RPMI8226 (cell line): ENCODE results near the gene OPTC.
"Not testable (repeated sequence)": the region's sequence is repeated elsewhere in the genome, so short reads cannot be mapped to it uniquely, and the experiment has no call there.

Experiments
- DNase-seq: peaks from one replicate; pipeline ENCODE4 v3.0.0-alpha.2; 2015

Gene OPTC

GRCh38 chr1:203465948-203466347, 28.0 kb upstream of the OPTC start:
- DNase-seq = no peak

DNA sequence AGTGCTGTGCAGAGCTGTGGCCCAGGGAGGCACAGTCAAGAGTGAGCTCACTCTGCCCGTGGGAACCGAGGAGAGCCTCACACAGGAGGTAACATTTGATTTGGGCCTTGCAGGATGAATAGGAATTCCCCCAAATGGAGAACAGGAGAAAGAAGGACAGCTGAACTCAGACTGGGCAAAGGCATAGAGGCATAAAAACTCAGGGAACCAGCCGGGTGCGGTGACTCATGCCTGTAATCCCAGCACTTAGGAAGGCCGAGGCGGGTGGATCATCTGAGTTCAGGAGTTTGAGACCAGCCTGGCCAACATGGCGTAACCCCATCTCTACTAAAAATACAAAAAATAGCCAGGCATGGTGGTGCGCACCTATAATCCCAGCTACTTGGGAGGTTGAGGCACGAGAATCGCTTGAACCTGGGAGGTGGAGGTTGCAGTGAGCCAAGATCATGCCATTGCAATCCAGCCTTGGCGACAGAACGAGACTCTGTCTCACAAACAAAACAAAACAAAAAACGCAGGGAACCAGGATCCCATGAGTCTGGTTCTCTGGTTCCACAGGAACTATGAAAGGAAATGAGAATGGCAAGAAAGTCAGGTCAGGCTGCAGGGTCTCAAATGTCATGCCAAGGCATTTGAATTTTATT, 26.9 kb upstream of the OPTC start:
- not testable (repeated sequence) for DNase-seq

DNA sequence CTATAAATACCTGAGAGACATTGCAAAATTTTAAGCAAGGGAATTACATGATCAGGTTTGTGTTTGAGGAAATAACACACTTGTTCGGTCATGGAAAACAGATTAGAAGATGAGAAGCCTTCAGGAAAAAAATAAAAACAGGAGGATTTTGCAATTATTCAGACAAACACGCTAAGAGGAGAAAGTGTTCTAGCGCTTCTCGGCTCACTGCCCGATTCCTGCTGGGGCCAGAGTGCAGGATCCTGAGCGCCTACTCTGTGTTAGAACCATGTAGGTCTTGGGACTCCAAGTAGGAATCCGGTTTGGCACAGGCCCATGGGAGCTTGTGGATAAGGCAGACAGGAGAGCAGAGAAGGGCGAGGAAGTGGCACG, 26.4 kb upstream of the OPTC start:
- no peak for DNase-seq

- no peak for DNase-seq
Measured at GRCh38 chr1:203468326-203468725, 25.6 kb upstream of the OPTC start.

DNA sequence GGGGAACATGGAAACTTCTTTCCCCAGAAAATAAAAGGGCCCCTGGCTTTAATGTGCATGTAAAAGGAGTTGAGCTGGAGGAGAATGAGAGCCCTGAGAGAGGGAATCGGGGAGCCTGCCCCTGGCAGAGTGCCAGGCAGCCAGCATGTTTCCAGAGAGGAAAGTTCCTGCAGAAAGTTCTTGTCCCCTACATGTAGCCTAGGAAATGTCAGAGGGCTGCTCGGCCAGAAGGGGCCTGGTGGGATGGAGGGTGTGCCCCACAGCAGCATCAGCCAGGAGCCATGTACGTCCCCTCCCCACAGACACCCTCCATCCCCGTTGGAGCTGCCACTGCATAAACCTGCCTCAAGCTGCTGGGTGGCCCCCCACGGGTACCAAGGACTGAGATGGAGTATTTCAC, 23.7 kb upstream of the OPTC start:
- no peak for DNase-seq

GRCh38 chr1:203471841-203472240, 22.1 kb upstream of the OPTC start:
- no peak for DNase-seq

DNA sequence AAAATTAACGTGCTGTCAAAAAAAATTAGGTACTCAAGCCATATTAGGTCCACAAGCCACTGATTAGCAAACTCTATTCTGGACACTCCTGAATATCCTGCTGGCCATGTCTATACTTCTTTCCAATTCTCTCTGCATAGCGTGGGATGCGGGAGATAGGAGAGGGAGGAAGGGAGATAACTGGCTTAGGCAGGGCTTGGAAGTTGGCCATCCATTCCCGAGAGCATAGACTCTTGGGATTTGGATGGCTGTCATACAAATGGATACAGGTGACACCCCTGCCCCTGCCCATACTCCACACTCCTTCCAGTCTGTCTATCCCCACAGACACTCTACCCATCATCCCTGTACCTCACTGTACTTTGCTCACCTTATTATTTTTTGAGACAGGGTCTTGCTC, 20.7 kb upstream of the OPTC start:
- DNase-seq = no peak

GRCh38 chr1:203473781-203474305, 20.1 kb upstream of the OPTC start:
- DNase-seq = no peak

GRCh38 chr1:203475012-203475981, 18.7 kb upstream of the OPTC start, which contains the start of gene PRELP:
Gene PRELP (plus strand): TSS chr1:203475806. CDS start chr1:203483185, 7,379 bp downstream.
- DNase-seq = no peak

GRCh38 chr1:203476216-203476814, 17.6 kb upstream of the OPTC start:
- DNase-seq = no peak

DNA sequence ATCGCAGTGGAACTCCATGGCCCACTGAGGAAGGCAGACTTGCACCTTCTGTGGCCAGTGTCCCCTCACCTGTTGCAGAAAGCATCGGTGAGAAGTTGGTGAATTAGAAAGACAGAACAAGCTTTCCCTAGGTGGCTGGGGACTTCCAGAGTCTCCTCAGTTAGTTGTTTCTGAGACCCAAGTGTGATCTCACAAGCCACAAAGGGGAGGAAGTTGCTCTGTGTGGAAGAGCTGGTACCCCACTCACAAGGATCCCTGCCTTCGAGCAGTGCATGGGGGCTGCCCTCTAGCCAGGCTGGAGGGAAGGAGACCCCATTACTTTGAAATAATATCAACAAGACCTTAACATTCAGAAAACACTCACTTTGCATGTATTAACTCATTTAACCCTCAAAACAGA, 16.2 kb upstream of the OPTC start:
- no peak for DNase-seq

- no peak for DNase-seq
Measured at GRCh38 chr1:203478231-203478630, 15.7 kb upstream of the OPTC start.

DNA sequence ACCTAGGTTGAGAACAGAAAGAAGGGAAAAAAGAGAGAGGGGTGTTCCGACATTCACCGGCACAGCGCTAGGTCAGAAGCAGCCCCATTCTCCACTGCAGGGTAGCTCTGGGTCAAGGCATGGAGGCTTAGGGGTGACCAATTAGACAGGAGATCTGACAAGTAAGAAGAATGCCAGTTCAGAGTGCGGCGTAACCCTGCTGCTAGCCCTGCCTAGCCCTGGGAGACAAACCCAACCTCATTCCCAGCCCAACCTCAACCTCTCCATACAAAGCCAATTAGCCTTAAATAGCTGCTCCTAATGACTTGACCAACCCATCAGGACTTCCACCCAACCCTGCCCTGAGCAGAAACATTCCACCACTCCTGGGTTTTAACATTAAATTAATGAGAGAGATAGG, 15.0 kb upstream of the OPTC start:
- no peak for DNase-seq

- no peak for DNase-seq
Measured at GRCh38 chr1:203479646-203480045, 14.3 kb upstream of the OPTC start.

GRCh38 chr1:203480084-203480483, 13.9 kb upstream of the OPTC start:
- no peak for DNase-seq

DNA sequence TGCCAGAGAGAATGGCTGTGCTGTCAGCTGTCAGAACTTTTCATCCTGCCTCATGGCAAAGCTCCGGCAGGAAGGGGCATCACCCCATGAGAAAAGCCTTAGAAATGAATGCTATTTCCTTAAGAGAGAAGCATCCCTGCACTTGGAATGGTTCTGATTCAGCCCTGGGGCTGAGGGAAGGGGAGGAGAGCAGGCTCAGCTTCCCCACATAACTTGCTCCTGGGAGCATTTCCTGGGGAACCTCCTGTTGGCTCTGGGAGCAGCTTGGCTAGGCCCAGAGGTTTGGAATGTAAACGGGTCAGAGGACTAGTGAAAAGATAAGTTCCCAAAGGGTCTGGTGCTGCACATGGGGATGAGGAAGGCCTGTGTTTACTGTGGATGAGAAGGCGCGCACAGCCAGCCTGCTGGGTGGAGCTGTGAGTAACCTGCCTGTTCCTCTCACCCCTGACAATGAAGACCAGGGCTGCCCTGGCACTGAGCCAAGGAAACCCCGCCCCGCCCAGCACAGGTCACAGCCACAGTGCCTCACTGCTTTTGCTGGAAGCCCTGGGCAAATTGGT, 13.3 kb upstream of the OPTC start:
- peak; percentile 85 for DNase-seq

DNA sequence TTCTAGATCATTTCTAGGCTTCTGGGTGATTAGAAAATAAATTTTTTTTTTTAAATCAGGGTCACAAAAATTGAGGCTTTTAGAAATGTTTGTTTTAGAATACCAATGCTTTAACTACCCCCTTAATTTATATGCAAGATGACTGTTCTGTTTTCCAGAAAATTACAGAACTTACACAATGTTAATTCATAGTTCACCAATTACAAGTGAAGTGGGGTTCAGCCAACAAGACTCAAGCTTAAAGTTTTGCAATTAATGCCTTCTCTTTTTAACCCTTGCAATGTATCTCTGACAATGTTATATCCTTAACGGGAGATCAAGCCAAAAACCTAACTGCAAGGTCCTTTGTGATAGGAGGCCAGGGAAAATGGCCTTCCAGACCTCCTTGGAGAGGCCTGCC, 12.8 kb upstream of the OPTC start:
- DNase-seq = no peak

- DNase-seq = no peak
Measured at GRCh38 chr1:203486618-203487370, 7.2 kb upstream of the OPTC start.

DNA sequence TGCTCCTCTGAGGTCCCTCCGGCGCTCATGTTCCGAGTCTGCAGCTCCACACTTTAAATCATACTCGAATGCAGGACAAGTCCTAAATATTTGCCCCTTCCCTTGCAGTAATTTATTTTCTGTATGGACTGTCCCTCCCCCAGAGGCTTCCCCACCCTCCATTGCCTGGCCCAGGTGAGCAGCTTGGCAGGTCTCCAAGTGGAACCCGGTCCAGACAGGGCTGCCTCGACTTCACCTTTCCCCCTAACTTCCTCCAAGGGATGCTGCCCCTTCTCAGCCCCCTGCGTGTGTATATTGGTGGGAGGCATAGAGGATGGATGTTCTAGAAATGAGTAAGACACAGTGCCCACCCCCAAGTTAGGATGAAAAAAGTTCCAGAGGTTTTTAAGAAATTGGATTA, 5.4 kb upstream of the OPTC start:
- DNase-seq = no peak

- no peak for DNase-seq
Measured at GRCh38 chr1:203490607-203491006, 3.3 kb upstream of the OPTC start.

DNA sequence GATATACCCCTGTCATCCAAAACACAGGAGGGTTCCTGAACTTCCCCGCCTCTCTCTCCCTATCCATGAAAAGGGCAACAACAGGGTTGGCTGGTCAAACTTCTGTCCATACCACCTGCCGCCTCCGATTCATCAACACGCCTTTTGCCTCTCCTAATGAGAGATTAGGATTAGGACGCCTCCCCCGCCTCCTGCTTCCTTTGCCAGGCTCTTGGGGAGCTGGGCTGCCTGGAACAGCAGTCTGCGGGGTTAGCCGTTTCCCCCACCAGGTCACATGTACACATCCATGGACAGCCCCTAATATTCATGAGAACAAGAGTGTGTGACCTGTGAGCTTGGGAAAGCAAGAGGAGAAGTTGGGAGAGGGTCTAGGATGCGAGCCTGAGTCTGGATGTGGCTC, 2.3 kb upstream of the OPTC start:
- DNase-seq = no peak

DNA sequence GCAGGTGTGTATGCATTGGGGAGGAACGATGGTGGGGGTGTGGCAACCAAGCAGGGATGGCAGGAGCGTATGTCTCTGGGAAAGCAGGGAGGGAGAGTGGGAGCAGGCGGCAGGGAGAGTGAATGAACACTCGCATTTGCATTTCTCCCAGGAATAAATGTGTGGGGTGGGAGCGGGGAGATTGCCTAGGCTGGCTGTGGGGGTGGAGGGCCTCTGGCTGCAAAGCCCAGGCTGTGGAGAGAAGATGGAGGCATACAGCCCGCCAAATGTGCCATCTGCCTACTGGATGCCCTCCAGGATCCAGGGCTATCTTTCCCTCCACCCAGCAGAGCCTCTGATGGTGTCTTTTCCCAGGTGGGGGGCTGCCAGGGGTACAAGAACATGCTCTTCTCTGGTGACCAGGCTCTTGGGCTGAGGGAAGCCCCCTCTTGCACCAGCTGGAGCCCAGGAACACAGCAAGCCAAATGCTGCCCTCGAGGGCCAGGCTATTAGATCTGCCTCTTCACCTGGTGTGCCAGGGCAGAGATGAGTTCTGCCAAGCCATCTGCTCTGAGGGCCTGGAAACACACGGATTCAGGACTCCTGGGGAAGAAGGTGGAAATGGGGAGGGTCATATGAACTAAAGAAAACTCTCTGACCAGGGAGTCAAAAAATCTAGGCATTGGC, 1.7 kb upstream of the OPTC start:
- DNase-seq = no peak
